Heart left ventricle (tissue), 16 donors: ENCODE measurements around the gene RHBDL3. TPM values are rescaled to one million over a fixed set of nuclear protein-coding genes. Genes with fewer than 3 reads are reported as not detected.
"Not testable (repeated sequence)": the region's sequence is repeated elsewhere in the genome, so short reads cannot be mapped to it uniquely, and the experiment has no call there.

Experiments used
- ATAC-seq, 4 donors: fragments of 200-7000 bp; cut with Tn5 transposase; one replicate each; pipeline ENCODE4 v1.9.1; 2020 to 2022; ENCODE audit warnings: moderate library complexity in 4 of 4, mild to moderate bottlenecking in 3 of 4, moderate number of reproducible peaks in 1 of 4
- DNase-seq, 5 donors: peaks; one replicate each; pipeline ENCODE4 v3.0.0-alpha.2; 2020
- H3K27ac ChIP-seq, 12 donors: fragments of 200-600 bp; sonication (generic) in 4 of 12; one replicate each; pipeline versions ENCODE4 v1.5.0 to v1.8.0; 2016 to 2022; ENCODE audit warnings: mild to moderate bottlenecking in 2 of 12
- H3K27me3 ChIP-seq, 9 donors: fragments of 200-600 bp; sonication (generic) in 2 of 9; one replicate each; pipeline versions ENCODE4 v1.5.1 to v1.8.0; 2016 to 2022; ENCODE audit warnings: mild to moderate bottlenecking in 3 of 9
- H3K36me3 ChIP-seq, 9 donors: fragments of 200-600 bp; sonication (generic) in 2 of 9; one replicate each; pipeline versions ENCODE4 v1.5.0 to v1.8.0; 2018 to 2022; ENCODE audit warnings: mild to moderate bottlenecking in 2 of 9
- H3K4me1 ChIP-seq, 12 donors: fragments of 200-600 bp; sonication (generic) in 4 of 12; one replicate each; pipeline versions ENCODE4 v1.5.0 to v1.8.0; 2016 to 2022; ENCODE audit warnings: mild to moderate bottlenecking in 3 of 12
- H3K4me3 ChIP-seq, 12 donors: fragments of 200-600 bp; sonication (generic) in 4 of 12; one replicate each; pipeline versions ENCODE4 v1.5.0 to v1.8.0; 2017 to 2022; ENCODE audit warnings: mild to moderate bottlenecking in 9 of 12, moderate library complexity in 4 of 12
- H3K9me3 ChIP-seq, 12 donors: fragments of 200-600 bp; sonication (generic) in 4 of 12; one replicate each; pipeline versions ENCODE4 v1.5.0 to v1.8.0; 2016 to 2022; ENCODE audit warnings: mild to moderate bottlenecking in 1 of 12
- POLR2A ChIP-seq, 2 donors: fragments of 450-650 bp; IDR thresholded peaks; one replicate each; pipeline ENCODE4 v1.6.1; 2017; ENCODE audit warnings: antibody characterized with exemption in 2 of 2, mild to moderate bottlenecking in 2 of 2, moderate library complexity in 2 of 2
- WGBS, 4 donors: extraction: QIAGEN DNeasy Blood & Tissue Kit in 2 of 4; methylation state at CpG; one replicate each; pipeline versions ENCODE4 v1.1.5 to v1.1.7; 2013 to 2018; 5-methylcytosine and 5-hydroxymethylcytosine counted together
- intact Hi-C, 10 donors: fragments of 100-400 bp; cut with DNase I; formaldehyde crosslinking; loops; one replicate each; pipeline versions ENCODE4 v1.11.1 to v1.14.2; 2022
- polyA plus RNA-seq, 2 donors: library from polyadenylated mRNA; stranded (reverse); fragments of 200-250 nt; gene quantifications; one replicate each; pipeline ENCODE4 v1.2.3, GENCODE V29; 2013
- total RNA-seq, 9 donors: library from RNA; depleted of rRNA in 2 of 9; stranded (reverse); fragments of >200 nt in 2 of 9; fragmentation: NEBNext Ultra II Directional in 3 of 9; extraction: Animal tissue kit (Norgen Biotek cat#: 25700) in 3 of 9; gene quantifications; one replicate each; pipeline versions ENCODE4 v1.1.0 to v1.2.4, GENCODE V29; 2016 to 2023
- TF ChIP-seq, protein P1 (sequence below), 12 donors: fragments of 200-600 bp; sonication (generic) in 4 of 12; IDR thresholded peaks; one replicate each; pipeline versions ENCODE4 v1.5.0 to v1.8.0; 2018 to 2022; ENCODE audit warnings: antibody characterized with exemption in 12 of 12, mild to moderate bottlenecking in 5 of 12
- donor health status: ischemic (EF 13 %, LVEDD 7.1; RV severe dilation, severe dysfunction).
- donor health status: healthy with polysubstance abuse.
- donor health status: DM: no; HTN: yes; CAD: no.
- donor health status: DM: no; HTN: no; CAD: no.
- donor health status: ischemic (EF 25% LVEDD 6.9; RV normal size, moderate dysfunction).
- donor health status: ischemic (EF 25% LVEDD 5.7; RV mildly dilated, moderate dysfunction).
- donor health status: healthy.
- donor health status: DM: yes; HTN: yes; CAD: no.
- donor health status: ischemic (EF 35%, LVEDD 5.7; RV mildly dilated, moderate dysfunction).
- donor health status: nonischemic (EF 11% LVEDD 7.7; RV severe dilation, severe dysfunction).
- donor health status: DM: yes; HTN: yes; CAD: no.
- donor health status: PGD.
- donor health status: ischemic (EF 29% LVEDD 5.4; RV normal size, mild dysfunction).
- donor health status: nonischemic (EF 23%, LVEDD 6.1; RV moderate dilation, normal function).

The RHBDL3 gene
- total and polyA plus RNA-seq, 11 donors, result 0.05 to 4.8 (median 0.36) TPM

DNA sequence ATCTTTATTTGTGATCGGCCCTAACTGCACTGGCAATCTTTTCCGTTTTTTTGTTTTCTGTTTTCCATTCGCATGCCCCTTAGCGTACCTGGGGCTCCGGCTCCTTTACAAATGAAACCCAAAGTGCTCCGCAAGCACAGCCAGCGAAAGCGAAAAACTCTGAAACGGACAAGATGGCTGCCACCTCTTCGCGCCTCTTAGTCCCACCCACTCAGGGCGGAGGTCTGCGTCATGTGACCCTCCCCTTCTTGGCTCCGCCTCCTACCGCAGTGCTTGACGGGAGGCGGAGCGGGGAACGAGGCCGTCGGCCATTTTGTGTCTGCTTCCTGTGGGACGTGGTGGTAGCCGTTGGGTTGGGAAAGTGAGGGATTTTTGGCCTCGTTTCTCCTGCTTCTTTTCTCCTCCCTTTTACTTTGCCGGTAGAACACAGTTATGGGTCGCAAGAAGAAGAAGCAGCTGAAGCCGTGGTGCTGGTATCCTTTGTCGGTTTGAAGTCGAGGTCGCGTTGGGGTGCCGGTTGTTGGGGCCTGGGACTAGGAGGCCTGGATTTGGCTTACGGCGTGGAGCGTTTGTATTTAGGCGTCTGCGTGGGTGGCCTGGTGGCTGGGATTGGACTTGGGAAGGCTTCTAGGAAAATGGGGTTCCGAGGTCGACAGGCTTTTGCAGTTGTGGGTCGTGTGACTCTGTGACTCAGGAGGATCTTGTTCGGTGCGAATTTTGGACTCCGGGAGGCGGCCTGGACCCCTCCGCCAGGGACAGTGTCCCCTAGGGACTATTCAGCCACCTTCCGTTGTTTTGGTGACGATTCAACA, 84.4 kb downstream of the RHBDL3 start, which contains the start of gene ZNF207:
ZNF207 (plus strand) TSS at position 304 of the 812 bp plus-strand sequence; CDS start at position 433, 129 bp downstream.
- H3K4me3 ChIP-seq, result peak within 1 kb of the TSS; percentile 47 to 93 (median 85)
- 0 to 1% (median 0%) methylated on average over 46 to 47 of the region's 47 CpGs for WGBS, 4 donors
- no peaks in the 10 kb centered on the region for H3K9me3 ChIP-seq
- H3K36me3 ChIP-seq, result peaks cover 0 to 34% (median 31%) of the 10 kb centered on the region in 9 donors
- peak within 1 kb of the TSS; percentile 82 to 97 (median 96) for H3K27ac ChIP-seq
- TF ChIP-seq, protein P1, sequence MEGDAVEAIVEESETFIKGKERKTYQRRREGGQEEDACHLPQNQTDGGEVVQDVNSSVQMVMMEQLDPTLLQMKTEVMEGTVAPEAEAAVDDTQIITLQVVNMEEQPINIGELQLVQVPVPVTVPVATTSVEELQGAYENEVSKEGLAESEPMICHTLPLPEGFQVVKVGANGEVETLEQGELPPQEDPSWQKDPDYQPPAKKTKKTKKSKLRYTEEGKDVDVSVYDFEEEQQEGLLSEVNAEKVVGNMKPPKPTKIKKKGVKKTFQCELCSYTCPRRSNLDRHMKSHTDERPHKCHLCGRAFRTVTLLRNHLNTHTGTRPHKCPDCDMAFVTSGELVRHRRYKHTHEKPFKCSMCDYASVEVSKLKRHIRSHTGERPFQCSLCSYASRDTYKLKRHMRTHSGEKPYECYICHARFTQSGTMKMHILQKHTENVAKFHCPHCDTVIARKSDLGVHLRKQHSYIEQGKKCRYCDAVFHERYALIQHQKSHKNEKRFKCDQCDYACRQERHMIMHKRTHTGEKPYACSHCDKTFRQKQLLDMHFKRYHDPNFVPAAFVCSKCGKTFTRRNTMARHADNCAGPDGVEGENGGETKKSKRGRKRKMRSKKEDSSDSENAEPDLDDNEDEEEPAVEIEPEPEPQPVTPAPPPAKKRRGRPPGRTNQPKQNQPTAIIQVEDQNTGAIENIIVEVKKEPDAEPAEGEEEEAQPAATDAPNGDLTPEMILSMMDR (IDR thresholded peaks at IDR 0.05), result no peak
- peak in 1 of 2 donors; percentile 66 for TF ChIP-seq POLR2A (IDR thresholded peaks at IDR 0.05)
- ATAC-seq (peak; percentile 99 to 100 (median 99)), DNase-seq (peak; percentile 96 to 97 (median 96))
- intact Hi-C loops, result no loop called here
- H3K27me3 ChIP-seq, result no peaks in the 10 kb centered on the region
- H3K4me1 ChIP-seq, result peaks cover 7 to 48% (median 41%) of the 10 kb centered on the region in 12 donors

DNA sequence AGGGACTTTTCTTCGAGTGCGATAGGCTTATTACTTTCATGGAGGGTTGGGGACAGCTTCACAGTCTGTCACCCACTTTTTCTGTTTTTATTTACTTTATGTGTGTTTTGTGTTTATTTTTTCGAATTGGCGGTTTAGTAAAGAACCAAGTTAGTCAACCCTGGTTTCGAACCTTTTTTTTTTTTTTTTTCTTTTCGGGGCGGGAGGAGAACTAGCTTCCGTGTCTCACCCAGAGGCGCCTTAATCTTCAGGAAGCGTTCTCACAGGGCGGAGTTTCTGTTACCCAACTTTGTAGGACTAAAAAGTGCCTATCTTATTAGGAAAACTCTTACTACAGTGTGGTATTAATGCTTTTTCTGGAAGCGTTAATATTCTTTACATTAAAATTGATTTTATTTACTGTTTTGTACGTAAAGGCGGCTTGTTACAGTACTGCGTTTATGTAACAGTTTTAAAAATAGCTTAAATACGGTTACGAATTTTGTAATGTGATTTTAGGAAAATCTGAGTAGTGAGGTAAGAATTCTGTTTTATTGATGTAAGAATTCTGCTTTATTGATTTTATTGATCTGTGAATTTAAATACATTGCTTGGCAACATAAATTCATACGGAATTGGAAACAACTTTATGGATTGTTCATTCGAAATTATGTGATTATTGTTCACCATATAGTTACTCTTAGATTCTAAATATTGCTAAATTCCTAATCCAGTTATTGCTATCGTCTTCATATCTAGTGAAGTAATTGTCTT, 85.2 kb downstream of the RHBDL3 start:
- Histone ChIP-seq H3K4me1 (peaks cover 7 to 56% (median 49%) of the 10 kb centered on the region in 12 donors), H3K27ac (peak overlapping the region; percentile 82 to 97 (median 96)), H3K27me3 (no peaks in the 10 kb centered on the region), H3K4me3 (peak overlapping the region; percentile 47 to 93 (median 85)), H3K9me3 (no peaks in the 10 kb centered on the region), H3K36me3 (peaks cover 0 to 42% (median 38%) of the 10 kb centered on the region in 9 donors)
- ATAC-seq, result peak; percentile 23 to 65 (median 39)
- DNase-seq, result peak in 2 of 5 donors; percentile 20 to 35
- no peak for TF ChIP-seq POLR2A (IDR thresholded peaks at IDR 0.05)
- TF ChIP-seq, protein P1 (IDR thresholded peaks at IDR 0.05), result no peak
- intact Hi-C loops, result no loop called here
- WGBS, 4 donors, result 0% methylated on average over 20 of the region's 20 CpGs

GRCh38 chr17:32352734-32353133, 87.1 kb downstream of the RHBDL3 start:
- Histone ChIP-seq H3K36me3 (peaks cover 0 to 59% (median 54%) of the 10 kb centered on the region in 9 donors), H3K4me3 (peak overlapping the region in 9 of 12 donors; percentile 79 to 93 (median 86)), H3K4me1 (peaks cover 7 to 71% (median 58%) of the 10 kb centered on the region in 12 donors)
- H3K27me3 ChIP-seq, intact Hi-C loops, H3K27ac ChIP-seq, ATAC-seq, H3K9me3 ChIP-seq, DNase-seq: not testable (repeated sequence)
- WGBS, 4 donors, result 89 to 95% (median 90%) methylated on average over 9 of the region's 9 CpGs

DNA sequence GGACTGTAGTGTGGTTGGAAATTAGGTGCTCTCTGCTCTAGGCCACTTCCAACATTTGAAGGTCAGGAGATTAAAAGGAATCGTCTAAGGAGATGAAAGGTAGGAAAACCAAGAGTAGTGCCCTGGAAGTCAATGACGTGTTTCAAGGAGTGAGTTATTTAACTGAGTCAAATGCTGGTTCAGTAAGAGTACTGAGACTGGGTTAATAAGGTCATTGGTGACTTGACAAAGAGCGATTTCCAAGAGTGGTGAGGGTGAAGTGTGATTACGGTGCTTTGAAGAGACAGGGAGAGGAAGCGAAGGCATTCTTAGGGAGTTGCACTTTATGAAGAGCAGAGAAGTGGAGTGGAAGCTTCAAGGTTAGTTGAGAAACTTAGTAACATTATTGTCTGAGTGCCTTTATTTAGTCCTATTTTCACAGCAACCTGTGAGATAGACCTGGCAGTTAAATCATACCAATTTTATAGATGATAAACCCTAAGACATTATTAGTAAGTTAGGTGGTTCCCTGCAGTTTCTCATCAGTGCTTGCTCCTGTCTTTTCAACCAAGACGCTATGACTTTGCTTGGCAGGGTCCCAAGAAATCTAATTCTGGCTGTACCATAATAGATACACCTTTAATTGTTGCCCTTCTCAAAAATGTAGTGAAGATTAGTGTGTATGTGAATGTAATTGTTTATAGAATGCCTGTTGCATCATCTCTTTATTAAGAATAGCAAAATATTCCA, 90.2 kb downstream of the RHBDL3 start:
- Histone ChIP-seq H3K27ac (peak overlapping the region in 5 of 12 donors; percentile 6 to 42 (median 19)), H3K27me3 (no peaks in the 10 kb centered on the region), H3K4me1 (peaks cover 7 to 69% (median 55%) of the 10 kb centered on the region in 12 donors), H3K9me3 (no peaks in the 10 kb centered on the region), H3K36me3 (peaks cover 0 to 90% (median 84%) of the 10 kb centered on the region in 9 donors), H3K4me3 (peak overlapping the region in 5 of 12 donors; percentile 1 to 16 (median 5))
- TF ChIP-seq POLR2A (IDR thresholded peaks at IDR 0.05), result no peak
- TF ChIP-seq, protein P1 (IDR thresholded peaks at IDR 0.05), result no peak
- DNase-seq (no peak), ATAC-seq (peak in 3 of 4 donors; percentile 9 to 39 (median 18))
- 28 to 36% (median 28%) methylated on average over 6 of the region's 6 CpGs for WGBS, 4 donors
- intact Hi-C loops, result no loop called here
